Measurements from ENCODE around the gene JMJD8. TPM values are rescaled to one million over a fixed set of nuclear protein-coding genes. Genes with fewer than 3 reads are reported as not detected.
A peak's percentile ranks its signal among the peaks of the same experiment; 100 is the strongest.

The JMJD8 gene
- total RNA-seq, 1 experiment from 2014 or later, result 81.3 TPM

DNA sequence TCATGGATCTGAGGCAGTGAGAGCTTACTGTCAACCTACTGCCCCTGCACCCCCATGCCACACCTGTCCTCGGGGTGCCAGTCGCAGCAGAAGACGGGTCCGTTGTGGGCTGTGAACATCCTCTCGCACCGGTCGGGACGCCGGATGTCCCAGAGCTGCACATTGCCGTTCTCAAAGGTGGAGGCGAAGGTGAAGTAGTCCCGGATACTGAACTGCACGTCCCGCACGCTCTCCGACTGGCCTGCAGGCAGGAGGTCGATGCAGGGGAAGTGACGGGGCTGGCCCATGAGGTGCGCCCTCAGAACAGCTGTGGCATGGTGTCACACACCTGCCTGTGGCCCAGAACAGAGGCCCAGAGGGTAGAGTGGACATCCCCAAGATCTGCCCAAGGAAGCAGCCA lies 3.4 kb upstream of the JMJD8 start:
- CTCF ChIA-PET, result no interaction called here
- Histone ChIP-seq H4K20me1 (ENCODE audit: low read length) (peaks cover 1% of the 10 kb centered on the region; the same call in 1 of the 2 replicates), H3K9me2 (replicated peaks; ENCODE audit: low read length) (no peaks in the 10 kb centered on the region), H3K9ac (ENCODE audit: low read length) (no peak overlapping the region), H3K4me1 (ENCODE audit: insufficient read depth, low read length) (peaks cover 21% of the 10 kb centered on the region), H3K9me3 (ENCODE audit: low read length) (no peaks in the 10 kb centered on the region), H2AFZ (ENCODE audit: low read length) (no peak overlapping the region), H3F3A (ENCODE audit: low read length, unreplicated experiment) (peaks cover under 1% of the 10 kb centered on the region), H3K27ac (ENCODE audit: low read length) (no peak overlapping the region), H3K79me2 (ENCODE audit: low read length) (peaks cover 25% of the 10 kb centered on the region), H3K4me3 (ENCODE audit: low read length) (no peak overlapping the region), H3K4me2 (ENCODE audit: low read length) (no peak overlapping the region), H3K36me3 (ENCODE audit: low read depth, low read length) (peaks cover 2% of the 10 kb centered on the region; the same call in 1 of the 2 replicates), H3K27me3 (ENCODE audit: low read length) (no peaks in the 10 kb centered on the region)
- ATAC-seq, result no peak
- intact Hi-C loops (cut with micrococcal nuclease), result no loop called here
- BruUV-seq (replicated peaks), result no TSS peak
- TF ChIP-seq, protein P1, sequence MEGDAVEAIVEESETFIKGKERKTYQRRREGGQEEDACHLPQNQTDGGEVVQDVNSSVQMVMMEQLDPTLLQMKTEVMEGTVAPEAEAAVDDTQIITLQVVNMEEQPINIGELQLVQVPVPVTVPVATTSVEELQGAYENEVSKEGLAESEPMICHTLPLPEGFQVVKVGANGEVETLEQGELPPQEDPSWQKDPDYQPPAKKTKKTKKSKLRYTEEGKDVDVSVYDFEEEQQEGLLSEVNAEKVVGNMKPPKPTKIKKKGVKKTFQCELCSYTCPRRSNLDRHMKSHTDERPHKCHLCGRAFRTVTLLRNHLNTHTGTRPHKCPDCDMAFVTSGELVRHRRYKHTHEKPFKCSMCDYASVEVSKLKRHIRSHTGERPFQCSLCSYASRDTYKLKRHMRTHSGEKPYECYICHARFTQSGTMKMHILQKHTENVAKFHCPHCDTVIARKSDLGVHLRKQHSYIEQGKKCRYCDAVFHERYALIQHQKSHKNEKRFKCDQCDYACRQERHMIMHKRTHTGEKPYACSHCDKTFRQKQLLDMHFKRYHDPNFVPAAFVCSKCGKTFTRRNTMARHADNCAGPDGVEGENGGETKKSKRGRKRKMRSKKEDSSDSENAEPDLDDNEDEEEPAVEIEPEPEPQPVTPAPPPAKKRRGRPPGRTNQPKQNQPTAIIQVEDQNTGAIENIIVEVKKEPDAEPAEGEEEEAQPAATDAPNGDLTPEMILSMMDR (conservative IDR thresholded peaks at IDR 0.05; ENCODE audit: low read depth, low read length), result no peak
- TF ChIP-seq EZH2 (IDR thresholded peaks at IDR 0.05; ENCODE audit: low read length, unreplicated experiment), result no peak
- no peak for TF ChIP-seq EZH2phosphoT487 (IDR thresholded peaks at IDR 0.05; ENCODE audit: borderline replicate concordance, low read length)
- no peak for DNase-seq
- POLR2A ChIA-PET (ENCODE audit: unreplicated experiment), result no interaction called here

DNA sequence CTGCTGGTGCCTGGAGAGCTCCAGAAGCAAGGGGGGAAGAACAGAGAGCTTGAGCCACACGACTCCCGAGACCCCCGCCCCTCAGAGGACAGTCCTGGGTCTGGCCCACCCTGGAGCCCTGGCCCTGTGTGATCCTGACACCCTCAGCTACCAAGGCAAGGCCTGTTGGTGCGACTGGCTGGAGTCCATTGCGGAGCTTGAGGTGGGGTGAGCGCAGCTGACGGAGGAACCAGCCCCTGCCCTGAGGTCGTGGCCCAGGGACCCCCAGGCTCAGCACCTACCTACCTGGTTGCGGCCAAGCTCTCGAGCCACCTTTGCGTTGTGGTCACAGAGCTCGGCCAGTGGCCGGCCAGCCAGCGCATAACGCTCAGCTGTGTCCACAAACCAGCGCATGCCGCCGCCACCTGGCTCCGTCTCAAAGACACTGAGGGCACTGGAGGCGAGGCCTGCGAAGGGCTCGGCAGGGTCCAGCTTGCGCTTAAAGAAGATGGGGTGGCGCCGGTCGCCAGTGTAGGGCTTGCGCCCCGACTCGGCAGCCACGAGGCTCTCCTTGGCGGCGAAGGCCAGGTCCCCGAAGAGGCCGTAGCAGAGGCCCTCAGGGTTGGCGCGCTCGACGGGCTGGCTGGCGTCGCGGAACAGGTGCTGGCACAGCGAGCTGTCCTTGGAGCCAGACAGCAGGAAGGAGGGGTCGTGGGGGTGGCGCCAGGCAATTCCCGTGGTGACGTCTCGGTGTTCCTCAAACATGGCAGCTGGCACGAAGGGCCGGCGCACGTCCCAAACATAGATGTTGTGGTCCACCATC lies 2.5 kb upstream of the JMJD8 start:
- H3K4me1 ChIP-seq (ENCODE audit: insufficient read depth, low read length), result peaks cover 29% of the 10 kb centered on the region
- no TSS peak for BruUV-seq (replicated peaks)
- no peak for ATAC-seq
- peaks cover 6% of the 10 kb centered on the region for H3K36me3 ChIP-seq (ENCODE audit: low read depth, low read length)
- intact Hi-C loops (cut with micrococcal nuclease), result no loop called here
- peaks cover 34% of the 10 kb centered on the region for H3K79me2 ChIP-seq (ENCODE audit: low read length)
- peaks cover 9% of the 10 kb centered on the region; the same call in 1 of the 2 replicates for H4K20me1 ChIP-seq (ENCODE audit: low read length)
- H3K9me3 ChIP-seq (ENCODE audit: low read length), result no peaks in the 10 kb centered on the region
- no peaks in the 10 kb centered on the region for H3F3A ChIP-seq (ENCODE audit: low read length, unreplicated experiment)
- H3K9me2 ChIP-seq (replicated peaks; ENCODE audit: low read length), result no peaks in the 10 kb centered on the region
- DNase-seq, result no peak
- H2AFZ ChIP-seq (ENCODE audit: low read length), result no peak overlapping the region
- no peaks in the 10 kb centered on the region for H3K27me3 ChIP-seq (ENCODE audit: low read length)
- H3K9ac ChIP-seq (ENCODE audit: low read length), result no peak overlapping the region
- H3K4me2 ChIP-seq (ENCODE audit: low read length), result no peak overlapping the region
- POLR2A ChIA-PET (ENCODE audit: unreplicated experiment), result no interaction called here
- H3K4me3 ChIP-seq (ENCODE audit: low read length), result no peak overlapping the region
- CTCF ChIA-PET, result no interaction called here
- TF ChIP-seq EZH2 (IDR thresholded peaks at IDR 0.05; ENCODE audit: low read length, unreplicated experiment), result no peak
- TF ChIP-seq EZH2phosphoT487 (IDR thresholded peaks at IDR 0.05; ENCODE audit: borderline replicate concordance, low read length), result no peak
- TF ChIP-seq, protein P1 (conservative IDR thresholded peaks at IDR 0.05; ENCODE audit: low read depth, low read length), result no peak
- no peak overlapping the region for H3K27ac ChIP-seq (ENCODE audit: low read length)

DNA sequence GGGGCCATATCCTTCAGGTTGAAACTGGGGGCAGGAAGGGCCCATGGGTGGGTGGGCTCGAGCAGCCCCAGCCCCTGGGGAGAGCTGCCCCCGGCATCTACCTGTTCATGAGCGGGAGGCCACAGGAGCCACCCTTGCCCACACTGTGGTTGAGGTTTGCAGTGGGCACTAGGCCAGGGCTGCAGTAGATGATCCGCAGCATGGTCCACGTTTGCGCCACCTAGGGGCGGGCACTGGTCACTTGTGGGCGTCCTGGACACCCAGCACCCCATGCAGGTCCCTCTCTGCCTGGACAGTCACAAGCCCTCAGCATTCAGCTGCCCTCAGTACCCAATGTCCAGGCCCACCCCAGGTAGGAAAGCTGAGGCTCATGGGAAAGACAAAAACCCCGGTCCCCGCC lies 1.8 kb upstream of the JMJD8 start:
- Histone ChIP-seq H3K79me2 (ENCODE audit: low read length) (peaks cover 41% of the 10 kb centered on the region), H3F3A (ENCODE audit: low read length, unreplicated experiment) (no peaks in the 10 kb centered on the region), H3K4me2 (ENCODE audit: low read length) (no peak overlapping the region), H3K4me3 (ENCODE audit: low read length) (no peak overlapping the region), H3K4me1 (ENCODE audit: insufficient read depth, low read length) (peaks cover 34% of the 10 kb centered on the region), H2AFZ (ENCODE audit: low read length) (no peak overlapping the region), H3K9me3 (ENCODE audit: low read length) (no peaks in the 10 kb centered on the region), H3K9ac (ENCODE audit: low read length) (no peak overlapping the region), H3K9me2 (replicated peaks; ENCODE audit: low read length) (no peaks in the 10 kb centered on the region), H3K27me3 (ENCODE audit: low read length) (no peaks in the 10 kb centered on the region), H3K27ac (ENCODE audit: low read length) (no peak overlapping the region), H3K36me3 (ENCODE audit: low read depth, low read length) (peaks cover 6% of the 10 kb centered on the region), H4K20me1 (ENCODE audit: low read length) (peaks cover 10% of the 10 kb centered on the region; the same call in 1 of the 2 replicates)
- ATAC-seq (no peak), DNase-seq (peak; percentile 40)
- BruUV-seq (replicated peaks), result no TSS peak
- ChIA-PET POLR2A (ENCODE audit: unreplicated experiment) (no interaction called here), CTCF (no interaction called here)
- TF ChIP-seq, protein P1 (conservative IDR thresholded peaks at IDR 0.05; ENCODE audit: low read depth, low read length), result peak; percentile 57
- TF ChIP-seq EZH2 (IDR thresholded peaks at IDR 0.05; ENCODE audit: low read length, unreplicated experiment), result no peak
- intact Hi-C loops (cut with micrococcal nuclease), result no loop called here

All from PC-3 (cell line).